CD14-positive monocyte (primary cell): ENCODE results near the gene GCG. TPM values are rescaled to one million over a fixed set of nuclear protein-coding genes. Genes with fewer than 3 reads are reported as not detected.

Experiments
- DNase-seq, 3 donors: peaks; one replicate each; pipeline ENCODE4 v3.0.0-alpha.2; 2011 to 2022
- H2AFZ ChIP-seq: 2 replicates; pipeline ENCODE4 v1.6.0; 2012; ENCODE audit warnings: mild to moderate bottlenecking, low read depth, low read length, inconsistent platforms; ENCODE audit not compliant: insufficient read depth, poor library complexity, severe bottlenecking
- H3K27ac ChIP-seq, 2 donors: 1 replicate in 1 of 2; 2 replicates in 1 of 2; pipeline ENCODE4 v1.5.1; 2012 to 2013; ENCODE audit warnings: low read length in 2 of 2, control low read depth in 1 of 2, inconsistent platforms in 1 of 2, low read depth in 1 of 2, mild to moderate bottlenecking in 1 of 2
- H3K27me3 ChIP-seq, 2 donors: one replicate each; pipeline versions ENCODE4 v1.6.0 to v1.6.1; 2011 to 2013; ENCODE audit warnings: low read length in 2 of 2; ENCODE audit not compliant: control insufficient read depth in 2 of 2, insufficient read depth in 2 of 2
- H3K36me3 ChIP-seq, 2 donors: replicated peaks in 1 of 2; 1 replicate in 1 of 2; 2 replicates in 1 of 2; pipeline versions ENCODE4 v1.5.1 to v1.6.1; 2012 to 2013; ENCODE audit warnings: low read length in 2 of 2, control low read depth in 1 of 2, inconsistent platforms in 1 of 2, mild to moderate bottlenecking in 1 of 2; ENCODE audit not compliant: insufficient read depth in 2 of 2, control insufficient read depth in 1 of 2
- H3K4me1 ChIP-seq, 2 donors: 1 replicate in 1 of 2; 2 replicates in 1 of 2; pipeline versions ENCODE4 v1.5.1 to v1.6.1; 2012 to 2013; ENCODE audit warnings: low read length in 2 of 2, control low read depth in 1 of 2, inconsistent platforms in 1 of 2, mild to moderate bottlenecking in 1 of 2, moderate library complexity in 1 of 2; ENCODE audit not compliant: insufficient read depth in 2 of 2, control insufficient read depth in 1 of 2
- H3K4me2 ChIP-seq: replicated peaks from 2 replicates; pipeline ENCODE3; 2012; ENCODE audit warnings: low read length, moderate library complexity, mild to moderate bottlenecking; ENCODE audit not compliant: poor library complexity, severe bottlenecking; ENCODE audit errors: extremely low read depth
- H3K4me3 ChIP-seq, 3 experiments: fragments of 200-600 bp in 1 of 3; sonication (generic) in 1 of 3; replicated peaks in 1 of 3; 1 replicate in 2 of 3; 2 replicates in 1 of 3; pipeline ENCODE4 v1.5.1; 2011 to 2013; ENCODE audit warnings: low read length in 3 of 3, mild to moderate bottlenecking in 3 of 3, control low read depth in 2 of 3, low read depth in 2 of 3, inconsistent platforms in 1 of 3, moderate library complexity in 1 of 3
- H3K79me2 ChIP-seq: 2 replicates; pipeline ENCODE4 v1.6.0; 2012; ENCODE audit warnings: mild to moderate bottlenecking, control low read depth, inconsistent platforms, low read length, moderate library complexity; ENCODE audit not compliant: insufficient read depth
- H3K9ac ChIP-seq: 2 replicates; pipeline ENCODE4 v1.6.0; 2017; ENCODE audit warnings: low read length, mild to moderate bottlenecking; ENCODE audit not compliant: insufficient read depth, poor library complexity, severe bottlenecking
- H3K9me3 ChIP-seq, 2 donors: replicated peaks in 1 of 2; 1 replicate in 1 of 2; 2 replicates in 1 of 2; pipeline versions ENCODE4 v1.5.1 to v1.6.1; 2012 to 2013; ENCODE audit warnings: low read length in 2 of 2, control low read depth in 1 of 2; ENCODE audit not compliant: control insufficient read depth in 1 of 2, insufficient read depth in 1 of 2
- H4K20me1 ChIP-seq: 2 replicates; pipeline ENCODE4 v1.6.0; 2012; ENCODE audit warnings: mild to moderate bottlenecking, low read length, control low read depth, moderate library complexity; ENCODE audit not compliant: insufficient read depth
- H3K27ac Mint-ChIP-seq, 7 donors: one replicate each; pipeline ENCODE4 v1.8.0; 2020; ENCODE audit warnings: mild to moderate bottlenecking in 7 of 7, mixed read lengths in 7 of 7, moderate library complexity in 6 of 7, inconsistent platforms in 2 of 7
- H3K27me3 Mint-ChIP-seq, 3 donors: one replicate each; pipeline ENCODE4 v1.8.0; 2021 to 2022; ENCODE audit warnings: low read depth in 3 of 3, mild to moderate bottlenecking in 3 of 3, mixed read lengths in 3 of 3, moderate library complexity in 3 of 3, inconsistent platforms in 1 of 3
- H3K36me3 Mint-ChIP-seq, 2 donors: one replicate each; pipeline ENCODE4 v1.8.0; 2020; ENCODE audit warnings: mixed read lengths in 2 of 2, inconsistent platforms in 1 of 2, mild to moderate bottlenecking in 1 of 2
- H3K4me1 Mint-ChIP-seq: one replicate; pipeline ENCODE4 v1.8.0; 2020; ENCODE audit warnings: mild to moderate bottlenecking, mixed read lengths
- H3K4me3 Mint-ChIP-seq, 2 donors: one replicate each; pipeline ENCODE4 v1.8.0; 2020; ENCODE audit warnings: mild to moderate bottlenecking in 2 of 2, mixed read lengths in 2 of 2, moderate library complexity in 1 of 2
- H3K9me3 Mint-ChIP-seq, 7 donors: one replicate each; pipeline ENCODE4 v1.8.0; 2020 to 2022; ENCODE audit warnings: mixed read lengths in 7 of 7, mild to moderate bottlenecking in 6 of 7, moderate library complexity in 6 of 7, inconsistent platforms in 2 of 7
- WGBS: methylation state at CpG from one replicate; pipeline ENCODE4 v1.1.5; 2013; ENCODE audit warnings: missing lambda C conversion rate; ENCODE audit not compliant: insufficient coverage; 5-methylcytosine and 5-hydroxymethylcytosine counted together
- intact Hi-C, 2 donors: fragments of 100-400 bp; cut with micrococcal nuclease; formaldehyde crosslinking; loops; one replicate each; pipeline versions ENCODE4 v1.15.0 to v1.15.1; 2023
- polyA plus RNA-seq, 3 donors: library from polyadenylated mRNA; depleted of rRNA in 1 of 3; unstranded in 2 of 3; stranded (reverse) in 1 of 3; fragments of 300-500 nt in 2 of 3; fragments of >200 nt in 1 of 3; fragmentation: Illumina TruSeq in 2 of 3; gene quantifications; 1 replicate in 2 of 3; 2 replicates in 1 of 3; pipeline ENCODE4 v1.2.3, GENCODE V29; 2012 to 2021
- TF ChIP-seq, protein P1 (sequence below): fragments of 200-600 bp; IDR thresholded peaks from one replicate; pipeline ENCODE4 v1.8.0; 2022; ENCODE audit warnings: antibody characterized with exemption, mild to moderate bottlenecking

GCG gene
- polyA plus RNA-seq, 3 donors, result not detected

- Histone ChIP-seq H3K4me2 (no peak overlapping the region), H3K9ac (no peak overlapping the region), H3K4me1 (no peaks in the 10 kb centered on the region), H3K79me2 (no peaks in the 10 kb centered on the region), H3K9me3 (no peaks in the 10 kb centered on the region), H3K4me3 (no peak overlapping the region), H2AFZ (no peak overlapping the region), H3K27me3 (no peaks in the 10 kb centered on the region), H3K27ac (no peak overlapping the region), H3K36me3 (no peaks in the 10 kb centered on the region), H4K20me1 (no peaks in the 10 kb centered on the region)
- Mint-ChIP-seq H3K27me3 (peaks cover 0 to 5% (median 3%) of the 10 kb centered on the region in 3 donors), H3K27ac (no peak overlapping the region), H3K4me3 (no peak overlapping the region), H3K4me1 (no peaks in the 10 kb centered on the region), H3K36me3 (no peaks in the 10 kb centered on the region), H3K9me3 (peaks cover 0 to 3% (median 0%) of the 10 kb centered on the region in 7 donors)
- TF ChIP-seq, protein P1, sequence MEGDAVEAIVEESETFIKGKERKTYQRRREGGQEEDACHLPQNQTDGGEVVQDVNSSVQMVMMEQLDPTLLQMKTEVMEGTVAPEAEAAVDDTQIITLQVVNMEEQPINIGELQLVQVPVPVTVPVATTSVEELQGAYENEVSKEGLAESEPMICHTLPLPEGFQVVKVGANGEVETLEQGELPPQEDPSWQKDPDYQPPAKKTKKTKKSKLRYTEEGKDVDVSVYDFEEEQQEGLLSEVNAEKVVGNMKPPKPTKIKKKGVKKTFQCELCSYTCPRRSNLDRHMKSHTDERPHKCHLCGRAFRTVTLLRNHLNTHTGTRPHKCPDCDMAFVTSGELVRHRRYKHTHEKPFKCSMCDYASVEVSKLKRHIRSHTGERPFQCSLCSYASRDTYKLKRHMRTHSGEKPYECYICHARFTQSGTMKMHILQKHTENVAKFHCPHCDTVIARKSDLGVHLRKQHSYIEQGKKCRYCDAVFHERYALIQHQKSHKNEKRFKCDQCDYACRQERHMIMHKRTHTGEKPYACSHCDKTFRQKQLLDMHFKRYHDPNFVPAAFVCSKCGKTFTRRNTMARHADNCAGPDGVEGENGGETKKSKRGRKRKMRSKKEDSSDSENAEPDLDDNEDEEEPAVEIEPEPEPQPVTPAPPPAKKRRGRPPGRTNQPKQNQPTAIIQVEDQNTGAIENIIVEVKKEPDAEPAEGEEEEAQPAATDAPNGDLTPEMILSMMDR, result no peak
- no peak for DNase-seq
- intact Hi-C loops, result no loop called here
- 100% methylated on average over 1 of the region's 6 CpGs for WGBS
Observed at GRCh38 chr2:162159446-162159845, 7.4 kb upstream of the GCG start.

- WGBS, result 87% methylated on average over 3 of the region's 3 CpGs
- intact Hi-C loops, result no loop called here
- peaks cover 3 to 6% (median 5%) of the 10 kb centered on the region in 3 donors for H3K27me3 Mint-ChIP-seq
Observed at GRCh38 chr2:162156149-162156548, 4.1 kb upstream of the GCG start.

More at GRCh38 chr2:162156149-162156548, 4.1 kb upstream of the GCG start:
- no peaks in the 10 kb centered on the region for H3K79me2 ChIP-seq
- peaks cover 5% of the 10 kb centered on the region for H3K4me1 Mint-ChIP-seq
- no peak overlapping the region for H3K27ac Mint-ChIP-seq
- no peaks in the 10 kb centered on the region for H3K36me3 ChIP-seq
- H3K9me3 Mint-ChIP-seq, result peaks cover 0 to 3% (median 0%) of the 10 kb centered on the region in 7 donors
- no peak overlapping the region for H3K4me3 ChIP-seq
- no peak overlapping the region for H3K4me3 Mint-ChIP-seq
- H3K36me3 Mint-ChIP-seq, result no peaks in the 10 kb centered on the region
- H3K9ac ChIP-seq, result no peak overlapping the region
- H4K20me1 ChIP-seq, result no peaks in the 10 kb centered on the region
- DNase-seq, result no peak
- no peaks in the 10 kb centered on the region for H3K4me1 ChIP-seq
- H3K27ac ChIP-seq, result no peak overlapping the region
- no peak overlapping the region for H2AFZ ChIP-seq
- no peak overlapping the region for H3K4me2 ChIP-seq
- H3K27me3 ChIP-seq, result peaks cover 0 to 4% of the 10 kb centered on the region in 2 donors
- TF ChIP-seq, protein P1, result no peak
- no peaks in the 10 kb centered on the region for H3K9me3 ChIP-seq
